Choroid plexus epithelial cell (primary cell): ENCODE results near the gene TMEM150A.
A peak's percentile ranks its signal among the peaks of the same experiment; 100 is the strongest.

Experiments used
- DNase-seq: peaks from one replicate; pipeline ENCODE4 v3.0.0-alpha.2; 2010; ENCODE audit warnings: low read depth
- H3K4me3 ChIP-seq: 2 replicates; pipeline ENCODE4 v1.5.1; 2011; ENCODE audit warnings: low read depth, mild to moderate bottlenecking, control low read depth, low read length, moderate library complexity
- CTCF ChIP-seq: conservative IDR thresholded peaks from 2 replicates; pipeline ENCODE4 v1.5.1; 2011; ENCODE audit warnings: low read depth, mild to moderate bottlenecking, control low read depth, inconsistent platforms, low read length, moderate library complexity

TMEM150A gene

GRCh38 chr2:85584857-85585780 is 17.4 kb downstream of the TMEM150A start:
- peak; percentile 36 for DNase-seq
- TF ChIP-seq CTCF, result no peak
- H3K4me3 ChIP-seq, result peak overlapping the region; percentile 69

- DNase-seq, result no peak
- no peak for TF ChIP-seq CTCF
- H3K4me3 ChIP-seq, result peak within 1 kb of the TSS; percentile 69
Observed at GRCh38 chr2:85584354-85584856, 18.1 kb downstream of the TMEM150A start, which contains the start of gene VAMP5. TSS of gene VAMP5 (plus strand) at chr2:85584431. CDS start at chr2:85584491, 60 bp downstream.

- peak overlapping the region; percentile 69 for H3K4me3 ChIP-seq
- no peak for TF ChIP-seq CTCF
- DNase-seq, result no peak
Observed at GRCh38 chr2:85583667-85584353, 18.7 kb downstream of the TMEM150A start.

- no peak for TF ChIP-seq CTCF
- no peak overlapping the region for H3K4me3 ChIP-seq
- no peak for DNase-seq
Observed at GRCh38 chr2:85582492-85582891, 20.0 kb downstream of the TMEM150A start.

GRCh38 chr2:85580206-85580605 is 22.3 kb downstream of the TMEM150A start:
- TF ChIP-seq CTCF, result no peak

GRCh38 chr2:85579266-85579935 is 23.1 kb downstream of the TMEM150A start:
- no peak for TF ChIP-seq CTCF
- no peak for DNase-seq
- H3K4me3 ChIP-seq, result no peak overlapping the region

More at GRCh38 chr2:85580206-85580605, 22.3 kb downstream of the TMEM150A start:
- H3K4me3 ChIP-seq, result no peak overlapping the region
- DNase-seq, result no peak
